ENCODE results near the gene ITIH6.

Gene ITIH6

DNA sequence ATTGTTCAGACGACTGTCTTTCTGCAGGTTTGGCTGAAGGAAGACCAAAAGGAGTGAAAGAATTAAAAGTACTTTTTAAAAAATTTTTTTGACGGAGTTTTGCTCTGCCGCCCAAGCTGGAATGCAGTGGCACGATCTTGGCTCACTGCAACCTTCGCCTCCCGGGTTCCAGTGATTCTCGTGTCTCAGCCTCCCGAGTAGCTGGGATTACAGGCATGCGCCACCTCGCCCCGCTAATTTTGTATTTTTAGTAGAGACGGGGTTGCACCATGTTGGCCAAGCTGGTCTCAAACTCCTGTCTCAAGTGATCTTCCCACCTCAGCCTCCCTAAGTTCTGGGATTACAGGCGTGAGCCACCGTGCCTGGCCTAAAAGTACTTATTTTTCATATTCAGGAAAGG, 86.3 kb downstream of the ITIH6 start:
- H3K36me3 ChIP-seq (ENCODE audit: control insufficient read depth in 2 of 2, insufficient read depth in 1 of 2, low read length in 2 of 2): no peaks in the 10 kb centered on the region
- no peak for TF ChIP-seq ZNF707 (tag by site-specific recombination; IDR thresholded peaks at IDR 0.05)
- TF ChIP-seq ZNF626 (tag by site-specific recombination; IDR thresholded peaks at IDR 0.05): no peak
- no peak for TF ChIP-seq ZNF510 (tag by site-specific recombination; IDR thresholded peaks at IDR 0.05; ENCODE audit: insufficient replicate concordance)
- TF ChIP-seq, protein P1, sequence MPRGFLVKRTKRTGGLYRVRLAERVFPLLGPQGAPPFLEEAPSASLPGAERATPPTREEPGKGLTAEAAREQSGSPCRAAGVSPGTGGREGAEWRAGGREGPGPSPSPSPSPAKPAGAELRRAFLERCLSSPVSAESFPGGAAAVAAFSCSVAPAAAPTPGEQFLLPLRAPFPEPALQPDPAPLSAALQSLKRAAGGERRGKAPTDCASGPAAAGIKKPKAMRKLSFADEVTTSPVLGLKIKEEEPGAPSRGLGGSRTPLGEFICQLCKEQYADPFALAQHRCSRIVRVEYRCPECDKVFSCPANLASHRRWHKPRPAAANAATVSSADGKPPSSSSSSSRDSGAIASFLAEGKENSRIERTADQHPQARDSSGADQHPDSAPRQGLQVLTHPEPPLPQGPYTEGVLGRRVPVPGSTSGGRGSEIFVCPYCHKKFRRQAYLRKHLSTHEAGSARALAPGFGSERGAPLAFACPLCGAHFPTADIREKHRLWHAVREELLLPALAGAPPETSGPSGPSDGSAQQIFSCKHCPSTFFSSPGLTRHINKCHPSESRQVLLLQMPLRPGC (tag by site-specific recombination; IDR thresholded peaks at IDR 0.05): no peak
- TF ChIP-seq, protein P2, sequence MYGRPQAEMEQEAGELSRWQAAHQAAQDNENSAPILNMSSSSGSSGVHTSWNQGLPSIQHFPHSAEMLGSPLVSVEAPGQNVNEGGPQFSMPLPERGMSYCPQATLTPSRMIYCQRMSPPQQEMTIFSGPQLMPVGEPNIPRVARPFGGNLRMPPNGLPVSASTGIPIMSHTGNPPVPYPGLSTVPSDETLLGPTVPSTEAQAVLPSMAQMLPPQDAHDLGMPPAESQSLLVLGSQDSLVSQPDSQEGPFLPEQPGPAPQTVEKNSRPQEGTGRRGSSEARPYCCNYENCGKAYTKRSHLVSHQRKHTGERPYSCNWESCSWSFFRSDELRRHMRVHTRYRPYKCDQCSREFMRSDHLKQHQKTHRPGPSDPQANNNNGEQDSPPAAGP (tag by site-specific recombination; IDR thresholded peaks at IDR 0.05): no peak
- TF ChIP-seq ZNF600 (tag by site-specific recombination; IDR thresholded peaks at IDR 0.05): no peak
- no peak for TF ChIP-seq ZNF223 (tag by site-specific recombination; IDR thresholded peaks at IDR 0.05)
- TF ChIP-seq, protein P3, sequence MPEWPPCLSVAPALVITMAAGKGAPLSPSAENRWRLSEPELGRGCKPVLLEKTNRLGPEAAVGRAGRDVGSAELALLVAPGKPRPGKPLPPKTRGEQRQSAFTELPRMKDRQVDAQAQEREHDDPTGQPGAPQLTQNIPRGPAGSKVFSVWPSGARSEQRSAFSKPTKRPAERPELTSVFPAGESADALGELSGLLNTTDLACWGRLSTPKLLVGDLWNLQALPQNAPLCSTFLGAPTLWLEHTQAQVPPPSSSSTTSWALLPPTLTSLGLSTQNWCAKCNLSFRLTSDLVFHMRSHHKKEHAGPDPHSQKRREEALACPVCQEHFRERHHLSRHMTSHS (tag by site-specific recombination; IDR thresholded peaks at IDR 0.05): no peak
- TF ChIP-seq ZBTB20 (tag by site-specific recombination; IDR thresholded peaks at IDR 0.05): no peak
- H3K4me3 ChIP-seq (ENCODE audit: low read depth, low read length): no peak overlapping the region
- H3K4me1 ChIP-seq (ENCODE audit: control insufficient read depth, insufficient read depth, low read length): no peaks in the 10 kb centered on the region
- H3K27ac ChIP-seq (ENCODE audit: extremely low read depth, low read depth, low read length): no peak overlapping the region
- CTCF ChIA-PET: no interaction called here
- no peaks in the 10 kb centered on the region for H3K9me3 ChIP-seq (ENCODE audit: control insufficient read depth, insufficient read depth, low read depth, low read length)
- POLR2A ChIA-PET: no interaction called here

DNA sequence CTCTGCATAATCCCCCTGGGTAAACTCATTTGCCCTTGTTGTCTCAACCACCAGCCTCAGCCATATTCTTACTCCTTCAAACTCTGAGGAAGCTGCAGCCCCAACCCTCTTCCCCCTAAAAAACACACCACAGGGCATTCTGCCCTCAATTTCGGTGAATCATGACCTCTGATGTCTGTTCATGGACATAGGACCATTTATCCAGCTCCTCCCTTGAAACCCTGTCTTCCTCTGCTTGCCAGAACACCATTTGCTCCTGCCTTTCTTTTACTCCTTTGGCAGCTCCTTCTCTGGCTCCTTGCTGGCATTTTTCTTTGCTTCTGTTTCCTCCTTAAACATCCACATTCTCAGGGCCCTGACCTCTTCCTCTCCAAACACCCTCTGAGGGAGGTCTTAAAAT, 87.1 kb downstream of the ITIH6 start:
- ChIA-PET CTCF (no interaction called here), POLR2A (no interaction called here)
- no peak for TF ChIP-seq ZNF133 (tag by site-specific recombination; IDR thresholded peaks at IDR 0.05)
- TF ChIP-seq TCF7L2 (IDR thresholded peaks at IDR 0.05; ENCODE audit: borderline replicate concordance, low read depth, low read length): no peak
- no peak for TF ChIP-seq ZNF624 (tag by site-specific recombination; IDR thresholded peaks at IDR 0.05)
- no peak for TF ChIP-seq ZNF266 (tag by site-specific recombination; IDR thresholded peaks at IDR 0.05; ENCODE audit: low read depth)
- TF ChIP-seq ZNF514 (tag by site-specific recombination; IDR thresholded peaks at IDR 0.05): no peak
- no peak for TF ChIP-seq ZNF155 (tag by site-specific recombination; IDR thresholded peaks at IDR 0.05)
- no peak for TF ChIP-seq ZNF302 (tag by site-specific recombination; IDR thresholded peaks at IDR 0.05; ENCODE audit: low read depth)
- TF ChIP-seq, protein P4, sequence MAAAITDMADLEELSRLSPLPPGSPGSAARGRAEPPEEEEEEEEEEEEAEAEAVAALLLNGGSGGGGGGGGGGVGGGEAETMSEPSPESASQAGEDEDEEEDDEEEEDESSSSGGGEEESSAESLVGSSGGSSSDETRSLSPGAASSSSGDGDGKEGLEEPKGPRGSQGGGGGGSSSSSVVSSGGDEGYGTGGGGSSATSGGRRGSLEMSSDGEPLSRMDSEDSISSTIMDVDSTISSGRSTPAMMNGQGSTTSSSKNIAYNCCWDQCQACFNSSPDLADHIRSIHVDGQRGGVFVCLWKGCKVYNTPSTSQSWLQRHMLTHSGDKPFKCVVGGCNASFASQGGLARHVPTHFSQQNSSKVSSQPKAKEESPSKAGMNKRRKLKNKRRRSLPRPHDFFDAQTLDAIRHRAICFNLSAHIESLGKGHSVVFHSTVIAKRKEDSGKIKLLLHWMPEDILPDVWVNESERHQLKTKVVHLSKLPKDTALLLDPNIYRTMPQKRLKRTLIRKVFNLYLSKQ (tag by site-specific recombination; IDR thresholded peaks at IDR 0.05; ENCODE audit: borderline replicate concordance): no peak
- TF ChIP-seq ZNF768 (tag by site-specific recombination; IDR thresholded peaks at IDR 0.05): no peak
- TF ChIP-seq ZNF248 (tag by site-specific recombination; IDR thresholded peaks at IDR 0.05): no peak
- no peak for TF ChIP-seq ZNF202 (tag by site-specific recombination; IDR thresholded peaks at IDR 0.05; ENCODE audit: borderline replicate concordance)
- no peak for TF ChIP-seq ZNF501 (tag by site-specific recombination; IDR thresholded peaks at IDR 0.05)
- TF ChIP-seq SCRT2 (tag by site-specific recombination; IDR thresholded peaks at IDR 0.05): no peak
- no peak for TF ChIP-seq ZBTB20 (tag by site-specific recombination; IDR thresholded peaks at IDR 0.05)
- TF ChIP-seq ZNF426 (tag by site-specific recombination; IDR thresholded peaks at IDR 0.05): no peak
- TF ChIP-seq GLI2 (tag by site-specific recombination; IDR thresholded peaks at IDR 0.05; ENCODE audit: borderline replicate concordance, low read depth): no peak
- H3K4me1 ChIP-seq (ENCODE audit: control insufficient read depth, insufficient read depth, low read length): no peaks in the 10 kb centered on the region
- H3K27ac ChIP-seq (ENCODE audit: extremely low read depth, low read depth, low read length): no peak overlapping the region
- no peak overlapping the region for H3K4me3 ChIP-seq (ENCODE audit: low read depth, low read length)
- no peaks in the 10 kb centered on the region for H3K9me3 ChIP-seq (ENCODE audit: control insufficient read depth, insufficient read depth, low read depth, low read length)
- H3K36me3 ChIP-seq (ENCODE audit: control insufficient read depth in 2 of 2, insufficient read depth in 1 of 2, low read length in 2 of 2): no peaks in the 10 kb centered on the region

Measured in HEK293 (cell line).